ENCODE data around the gene POU2F1.

GRCh38 chr1:167280912-167281311 lies 60.2 kb downstream of the POU2F1 start:
- TF ChIP-seq CTCF (IDR thresholded peaks at IDR 0.05) (no peak), POLR2AphosphoS5 (IDR thresholded peaks at IDR 0.05) (no peak), POLR2A (IDR thresholded peaks at IDR 0.05) (no peak)
